Stimulated activated CD4-positive, alpha-beta T cell treated with anti-CD3 and anti-CD28 coated beads, Interleukin-12 subunit alpha, Interleukin-12 subunit beta, amount 100 ng/mL, for 24 hours (primary cell): Measurements from ENCODE around the gene SULT1E1.
A peak's percentile ranks its signal among the peaks of the same experiment; 100 is the strongest.
"Not testable (repeated sequence)": the region's sequence is repeated elsewhere in the genome, so short reads cannot be mapped to it uniquely, and the experiment has no call there.

Experiments used
- DNase-seq, 2 experiments: peaks; one replicate each; pipeline ENCODE4 v3.0.0-alpha.2; 2020; ENCODE audit warnings: low read depth in 2 of 2

The SULT1E1 gene

DNA sequence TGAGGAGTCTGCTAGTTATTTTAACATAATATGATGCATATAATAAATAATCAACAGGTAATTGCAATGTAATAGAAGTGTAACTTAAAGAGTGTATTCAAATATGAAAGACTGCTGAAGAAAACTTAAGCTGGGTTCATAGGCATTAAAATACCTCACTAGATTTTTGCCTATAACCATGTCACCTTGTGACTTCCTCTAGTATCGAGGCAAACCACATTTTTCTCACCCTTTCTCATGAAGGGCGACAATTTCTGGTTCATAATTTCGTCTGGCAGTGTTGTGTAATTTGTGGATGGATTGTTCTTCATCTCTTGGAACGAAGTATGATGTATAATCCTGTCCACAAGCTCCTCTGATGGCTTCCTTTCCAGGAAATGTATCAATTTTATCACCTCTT is 16.0 kb downstream of the SULT1E1 start:
- DNase-seq, result no peak

- no peak for DNase-seq
Observed at GRCh38 chr4:69843301-69843700, 16.6 kb downstream of the SULT1E1 start.

GRCh38 chr4:69838977-69839376 is 21.0 kb downstream of the SULT1E1 start:
- DNase-seq, result no peak

DNA sequence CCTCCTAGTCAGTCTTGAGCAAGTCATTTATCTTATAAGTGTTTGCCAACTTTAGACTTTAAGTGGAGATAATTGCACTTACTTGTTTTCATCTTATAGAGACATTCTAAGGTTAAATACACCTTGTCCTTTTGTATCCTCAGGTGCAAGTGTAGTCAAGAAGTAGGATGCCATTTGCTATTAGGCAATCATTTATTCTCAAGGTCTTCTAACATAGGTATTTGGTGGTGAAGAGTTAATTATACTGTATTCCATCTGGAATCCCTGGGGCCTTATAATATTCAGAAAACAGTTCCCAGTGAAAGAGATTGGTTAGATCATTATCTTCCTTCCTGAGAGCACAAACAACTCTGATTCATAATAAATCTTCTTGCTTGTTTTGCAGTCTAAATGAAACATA is 23.7 kb downstream of the SULT1E1 start:
- DNase-seq, result no peak

GRCh38 chr4:69835766-69836165 is 24.2 kb downstream of the SULT1E1 start:
- no peak for DNase-seq

GRCh38 chr4:69833251-69833650 is 26.7 kb downstream of the SULT1E1 start:
- DNase-seq, result no peak

GRCh38 chr4:69832326-69833030 is 27.5 kb downstream of the SULT1E1 start:
- DNase-seq, result no peak

GRCh38 chr4:69831646-69832325 is 28.2 kb downstream of the SULT1E1 start:
- DNase-seq, result no peak

DNA sequence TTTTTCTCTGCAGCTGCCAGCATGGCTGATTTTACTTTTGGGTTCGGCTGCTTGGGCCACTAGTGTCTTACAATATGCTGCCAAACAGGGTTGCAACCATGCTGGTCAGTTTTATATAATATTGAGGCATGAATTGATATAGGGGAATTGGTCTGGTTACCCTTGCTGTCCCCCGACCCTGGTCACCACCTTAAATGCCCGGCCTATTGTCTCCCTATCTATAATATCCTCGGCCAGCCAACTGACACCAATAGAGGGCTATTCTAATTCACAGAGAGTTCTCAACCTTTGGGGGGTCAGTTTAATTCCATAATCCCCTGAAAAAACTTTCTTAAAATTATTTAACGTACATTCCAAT is 28.7 kb downstream of the SULT1E1 start:
- DNase-seq, result no peak

GRCh38 chr4:69830560-69831269 is 29.2 kb downstream of the SULT1E1 start:
- no peak for DNase-seq

- DNase-seq, result no peak
Observed at GRCh38 chr4:69830192-69830559, 29.8 kb downstream of the SULT1E1 start.

- no peak for DNase-seq
Observed at GRCh38 chr4:69829678-69830077, 30.3 kb downstream of the SULT1E1 start.

DNA sequence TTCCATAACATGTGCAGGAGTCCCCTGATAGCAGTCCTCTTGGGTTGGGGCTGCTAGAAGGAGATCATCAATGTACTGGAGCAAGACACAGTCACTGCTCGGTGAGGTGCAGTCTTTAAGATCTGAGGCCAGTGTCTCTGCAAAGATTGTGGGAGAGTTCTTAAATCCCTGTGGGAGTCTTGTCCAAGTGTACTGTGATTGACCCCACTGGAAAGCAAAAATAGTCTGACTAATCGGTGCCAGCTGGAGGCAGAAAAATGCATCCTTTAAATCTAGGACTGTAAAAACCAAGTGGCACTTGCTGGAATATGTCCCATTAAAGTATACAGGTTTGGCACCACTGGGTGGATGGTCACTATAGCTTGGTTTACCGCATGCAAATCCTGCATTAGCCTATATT is 31.1 kb downstream of the SULT1E1 start:
- no peak for DNase-seq

GRCh38 chr4:69825056-69825455 is 34.9 kb downstream of the SULT1E1 start:
- not testable (repeated sequence) for DNase-seq

GRCh38 chr4:69823481-69824186 is 36.3 kb downstream of the SULT1E1 start:
- peak in 1 of 2 experiments; percentile 22 for DNase-seq

- no peak for DNase-seq
Observed at GRCh38 chr4:69823048-69823447, 36.9 kb downstream of the SULT1E1 start.

DNA sequence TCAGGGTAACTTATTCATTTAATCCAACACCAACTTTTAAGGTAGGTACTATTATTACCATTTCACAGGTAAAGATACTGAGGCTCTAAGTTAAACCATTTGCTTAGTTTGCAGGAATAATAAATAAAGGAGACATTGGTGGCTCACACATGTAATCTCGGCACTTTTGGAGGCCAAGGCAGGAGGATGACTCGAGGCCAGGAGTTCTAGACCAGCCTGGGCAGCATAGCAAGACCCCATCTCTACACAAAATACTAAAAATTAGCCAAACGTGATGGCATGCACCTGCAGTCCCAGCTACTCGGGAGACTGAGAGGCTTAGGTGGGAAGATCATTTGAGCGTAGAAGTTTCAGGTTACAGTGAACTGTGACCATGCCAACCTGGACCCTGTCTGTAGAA is 37.7 kb downstream of the SULT1E1 start:
- no peak for DNase-seq

- no peak for DNase-seq
Observed at GRCh38 chr4:69818060-69818639, 41.8 kb downstream of the SULT1E1 start.

GRCh38 chr4:69816236-69816635 is 43.7 kb downstream of the SULT1E1 start:
- no peak for DNase-seq

DNA sequence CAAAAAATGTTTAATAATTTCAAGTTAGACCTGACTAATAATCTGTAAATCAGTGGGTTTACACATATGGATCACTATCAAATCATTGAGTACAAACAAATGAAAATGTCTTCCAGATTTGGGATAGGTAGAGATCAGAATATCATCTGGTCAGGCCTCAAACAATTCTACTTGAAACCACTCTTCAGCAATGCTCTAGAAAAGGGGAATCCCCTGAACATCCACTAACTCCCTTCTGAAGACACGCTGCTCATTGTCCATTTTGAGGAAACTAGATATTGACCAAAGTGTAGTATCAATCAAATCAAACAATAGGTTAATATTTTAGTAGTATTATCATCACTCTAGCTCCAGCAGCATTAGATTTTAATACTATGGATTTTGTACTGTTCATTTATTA is 46.3 kb downstream of the SULT1E1 start:
- no peak for DNase-seq

- no peak for DNase-seq
Observed at GRCh38 chr4:69811166-69811565, 48.8 kb downstream of the SULT1E1 start.

GRCh38 chr4:69800599-69800998 is 59.3 kb downstream of the SULT1E1 start:
- no peak for DNase-seq
